HL-60 (cell line): ENCODE data around the gene ASTN2.

Source experiments
- DNase-seq, 2 experiments: peaks; one replicate each; pipeline ENCODE4 v3.0.0-alpha.2; 2010 to 2020; ENCODE audit warnings: low read depth in 1 of 2, low spot score in 1 of 2
- H3K27ac ChIP-seq: fragments of 250-450 bp; sonication (Bioruptor Pico); replicated peaks from 2 replicates; pipeline ENCODE4 v1.5.1; 2020; ENCODE audit warnings: mild to moderate bottlenecking, moderate library complexity
- H3K27me3 ChIP-seq: fragments of 250-450 bp; sonication (Bioruptor Pico); 2 replicates; pipeline ENCODE4 v1.5.1; 2021; ENCODE audit warnings: mild to moderate bottlenecking, moderate library complexity; ENCODE audit not compliant: insufficient read depth, poor library complexity, severe bottlenecking
- H3K4me3 ChIP-seq: replicated peaks from 2 replicates; pipeline ENCODE4 v1.5.1; 2011; ENCODE audit warnings: mild to moderate bottlenecking, control low read depth, low read length; ENCODE audit not compliant: insufficient read depth
- CTCF ChIP-seq: IDR thresholded peaks from one replicate; pipeline ENCODE4 v1.5.1; 2011; ENCODE audit warnings: low read length, control low read depth, inconsistent platforms; ENCODE audit not compliant: insufficient read depth
- GABPA ChIP-seq: IDR thresholded peaks from 2 replicates; pipeline ENCODE4 v1.6.1; 2012; ENCODE audit warnings: low read depth
- POLR2AphosphoS5 ChIP-seq: IDR thresholded peaks from 2 replicates; pipeline ENCODE4 v1.6.1; 2012; ENCODE audit warnings: low read depth
- REST ChIP-seq: IDR thresholded peaks from 2 replicates; pipeline ENCODE4 v1.6.1; 2012; ENCODE audit warnings: low read depth; ENCODE audit not compliant: insufficient replicate concordance
- SPI1 ChIP-seq: IDR thresholded peaks from 2 replicates; pipeline ENCODE4 v1.6.1; 2012; ENCODE audit warnings: low read depth, mild to moderate bottlenecking, borderline replicate concordance

Gene ASTN2

GRCh38 chr9:116479967-116480366 is 934.9 kb downstream of the ASTN2 start:
- no peak for TF ChIP-seq REST
- TF ChIP-seq SPI1 = no peak
- no peak for TF ChIP-seq GABPA
- TF ChIP-seq POLR2AphosphoS5 = no peak
- no peak for TF ChIP-seq CTCF
- Histone ChIP-seq H3K27me3 (no peaks in the 10 kb centered on the region), H3K27ac (no peak overlapping the region), H3K4me3 (no peak overlapping the region)
- no peak for DNase-seq

GRCh38 chr9:116479056-116479544 is 935.8 kb downstream of the ASTN2 start:
- DNase-seq = no peak

More at GRCh38 chr9:116479056-116479544, 935.8 kb downstream of the ASTN2 start:
- Histone ChIP-seq H3K4me3 (no peak overlapping the region), H3K27me3 (no peaks in the 10 kb centered on the region), H3K27ac (no peak overlapping the region)
- no peak for TF ChIP-seq GABPA
- no peak for TF ChIP-seq POLR2AphosphoS5
- TF ChIP-seq CTCF = no peak
- TF ChIP-seq SPI1 = no peak
- TF ChIP-seq REST = no peak
